H9 (cell line): Measurements from ENCODE around the gene SLC15A5. TPM values are rescaled to one million over a fixed set of nuclear protein-coding genes. Genes with fewer than 3 reads are reported as not detected.

Experiments
- DNase-seq: peaks from one replicate; pipeline ENCODE4 v3.0.0-alpha.2; 2017
- H2AFZ ChIP-seq: one replicate; pipeline ENCODE4 v1.6.1; 2013; ENCODE audit warnings: mild to moderate bottlenecking, low read length, control low read depth, moderate library complexity
- H2AK5ac ChIP-seq: 2 replicates; pipeline ENCODE4 v1.6.1; 2013; ENCODE audit warnings: low read length, control low read depth, mixed read lengths; ENCODE audit not compliant: insufficient read length
- H2BK120ac ChIP-seq: one replicate; pipeline ENCODE4 v1.6.1; 2013; ENCODE audit warnings: low read depth, mild to moderate bottlenecking, low read length, control low read depth, inconsistent platforms; ENCODE audit not compliant: poor library complexity, severe bottlenecking
- H2BK12ac ChIP-seq: 2 replicates; pipeline ENCODE4 v1.6.1; 2013; ENCODE audit warnings: low read length, control low read depth, mixed read lengths, low read depth; ENCODE audit not compliant: insufficient read length
- H2BK15ac ChIP-seq: 2 replicates; pipeline ENCODE4 v1.6.1; 2013; ENCODE audit warnings: low read depth, low read length, control low read depth
- H2BK20ac ChIP-seq: one replicate; pipeline ENCODE4 v1.6.1; 2013; ENCODE audit warnings: low read depth, mild to moderate bottlenecking, low read length, control low read depth, inconsistent platforms; ENCODE audit not compliant: poor library complexity, severe bottlenecking
- H2BK5ac ChIP-seq: 2 replicates; pipeline ENCODE4 v1.6.1; 2013; ENCODE audit warnings: low read length, control low read depth, mixed read lengths; ENCODE audit not compliant: insufficient read length
- H3K14ac ChIP-seq: 2 replicates; pipeline ENCODE4 v1.6.1; 2013; ENCODE audit warnings: low read length, control low read depth; ENCODE audit not compliant: insufficient read depth
- H3K18ac ChIP-seq: 2 replicates; pipeline ENCODE4 v1.6.1; 2013; ENCODE audit warnings: low read depth, mild to moderate bottlenecking, mixed read lengths, low read length, control low read depth; ENCODE audit not compliant: insufficient read length
- H3K23ac ChIP-seq: 2 replicates; pipeline ENCODE4 v1.6.1; 2013; ENCODE audit warnings: low read length, control low read depth, mixed read lengths, low read depth; ENCODE audit not compliant: insufficient read length
- H3K23me2 ChIP-seq: 2 replicates; pipeline ENCODE4 v1.6.1; 2013; ENCODE audit warnings: low read depth, mild to moderate bottlenecking, mixed read lengths, low read length, control low read depth; ENCODE audit not compliant: insufficient read length, poor library complexity, severe bottlenecking
- H3K27ac ChIP-seq: 2 replicates; pipeline ENCODE4 v1.5.1; 2013; ENCODE audit warnings: low read length, control low read depth, mixed read lengths, low read depth; ENCODE audit not compliant: insufficient read length
- H3K27me3 ChIP-seq: 2 replicates; pipeline ENCODE4 v1.6.1; 2013; ENCODE audit warnings: low read length, control low read depth, inconsistent platforms; ENCODE audit not compliant: insufficient read depth
- H3K4ac ChIP-seq: 2 replicates; pipeline ENCODE4 v1.6.1; 2013; ENCODE audit warnings: low read depth, mild to moderate bottlenecking, control low read depth, inconsistent platforms, low read length, moderate library complexity
- H3K4me1 ChIP-seq: 2 replicates; pipeline ENCODE4 v1.6.1; 2013; ENCODE audit warnings: low read length, control low read depth, inconsistent platforms; ENCODE audit not compliant: insufficient read depth
- H3K4me2 ChIP-seq: 2 replicates; pipeline ENCODE4 v1.6.1; 2013; ENCODE audit warnings: low read length, control low read depth, mixed read lengths; ENCODE audit not compliant: insufficient read length, insufficient read depth
- H3K56ac ChIP-seq: 2 replicates; pipeline ENCODE4 v1.6.1; 2013; ENCODE audit warnings: low read depth, mild to moderate bottlenecking, mixed read lengths, low read length, control low read depth; ENCODE audit not compliant: insufficient read length
- H3K79me1 ChIP-seq: 2 replicates; pipeline ENCODE4 v1.6.1; 2013; ENCODE audit warnings: low read depth, mild to moderate bottlenecking, moderate library complexity, low read length, control low read depth, inconsistent platforms; ENCODE audit not compliant: insufficient read depth, poor library complexity, severe bottlenecking
- H3K79me2 ChIP-seq: 2 replicates; pipeline ENCODE4 v1.6.1; 2013; ENCODE audit warnings: low read length, control low read depth, inconsistent platforms; ENCODE audit not compliant: insufficient read depth
- H3K9ac ChIP-seq: 2 replicates; pipeline ENCODE4 v1.6.1; 2013; ENCODE audit warnings: low read length, control low read depth, mixed read lengths; ENCODE audit not compliant: insufficient read length; ENCODE audit errors: extremely low read depth
- H3K9me3 ChIP-seq: one replicate; pipeline ENCODE4 v1.6.1; 2013; ENCODE audit warnings: low read depth, low read length, inconsistent platforms; ENCODE audit not compliant: control insufficient read depth
- H3T11ph ChIP-seq: one replicate; pipeline ENCODE4 v1.6.1; 2013; ENCODE audit warnings: mild to moderate bottlenecking, low read length, control low read depth, inconsistent platforms
- H4K20me1 ChIP-seq: one replicate; pipeline ENCODE4 v1.6.1; 2013; ENCODE audit not compliant: control insufficient read depth, insufficient read length, insufficient read depth
- H4K5ac ChIP-seq: 2 replicates; pipeline ENCODE4 v1.6.1; 2013; ENCODE audit warnings: low read depth, mild to moderate bottlenecking, mixed read lengths, low read length, control low read depth; ENCODE audit not compliant: insufficient read length
- H4K8ac ChIP-seq: replicated peaks from 2 replicates; pipeline ENCODE4 v1.6.1; 2013; ENCODE audit warnings: low read length, control low read depth, mixed read lengths, low read depth; ENCODE audit not compliant: insufficient read length
- H4K91ac ChIP-seq: 2 replicates; pipeline ENCODE4 v1.6.1; 2013; ENCODE audit warnings: low read depth, mild to moderate bottlenecking, moderate library complexity, mixed read lengths, low read length, control low read depth; ENCODE audit not compliant: insufficient read length
- H3K27ac Mint-ChIP-seq, 3 experiments: 2 replicates in 2 of 3; 3 replicates in 1 of 3; pipeline ENCODE4 v1.8.0; 2020 to 2021; ENCODE audit warnings: mixed read lengths in 3 of 3, mild to moderate bottlenecking in 1 of 3, moderate library complexity in 1 of 3
- H3K27me3 Mint-ChIP-seq: 2 replicates; pipeline ENCODE4 v1.8.0; 2021; ENCODE audit warnings: low read depth, mild to moderate bottlenecking, moderate library complexity, mixed read lengths
- H3K36me3 Mint-ChIP-seq, 3 experiments: 2 replicates in 2 of 3; 3 replicates in 1 of 3; pipeline ENCODE4 v1.8.0; 2020 to 2021; ENCODE audit warnings: low read depth in 3 of 3, mixed read lengths in 3 of 3; ENCODE audit not compliant: insufficient read depth in 1 of 3
- H3K4me1 Mint-ChIP-seq, 2 experiments: 2 replicates each; pipeline ENCODE4 v1.8.0; 2020; ENCODE audit warnings: mixed read lengths in 2 of 2
- H3K4me3 Mint-ChIP-seq, 2 experiments: 2 replicates in 1 of 2; 3 replicates in 1 of 2; pipeline ENCODE4 v1.8.0; 2020 to 2021; ENCODE audit warnings: mild to moderate bottlenecking in 2 of 2, mixed read lengths in 2 of 2, moderate library complexity in 1 of 2
- H3K9me3 Mint-ChIP-seq, 2 experiments: 2 replicates in 1 of 2; 3 replicates in 1 of 2; pipeline ENCODE4 v1.8.0; 2020; ENCODE audit warnings: mild to moderate bottlenecking in 2 of 2, mixed read lengths in 2 of 2, moderate library complexity in 1 of 2
- CTCF ChIP-seq: fragments of 200-600 bp; sonication (generic); conservative IDR thresholded peaks from 3 replicates; pipeline ENCODE4 v1.8.0; 2021; ENCODE audit warnings: antibody characterized with exemption, mild to moderate bottlenecking
- WGBS: extraction: QIAGEN DNeasy Blood & Tissue Kit; methylation state at CpG from one replicate; pipeline ENCODE4 v1.1.7; 2013; ENCODE audit warnings: missing lambda C conversion rate, low lambda C conversion rate, mixed read lengths; ENCODE audit not compliant: insufficient read length; ENCODE audit errors: extremely low coverage; 5-methylcytosine and 5-hydroxymethylcytosine counted together
- total RNA-seq: library from RNA; stranded (reverse); gene quantifications from 2 replicates; pipeline ENCODE4 v1.2.1, GENCODE V29; 2021

Gene SLC15A5
- total RNA-seq, 1 experiment from 2014 or later: not detected

- Mint-ChIP-seq H3K4me3 (no peak overlapping the region), H3K27me3 (no peaks in the 10 kb centered on the region), H3K27ac (no peak overlapping the region), H3K4me1 (no peaks in the 10 kb centered on the region), H3K9me3 (peaks cover 3% of the 10 kb centered on the region in 2 experiments; a peak in 2 of 5 replicates), H3K36me3 (peaks cover 0 to 5% (median 0%) of the 10 kb centered on the region in 3 experiments; a peak in 1 of 7 replicates)
- no CpG with 5 or more reads among the region's 3 CpGs for WGBS
- no peak overlapping the region for H3K23ac ChIP-seq
- no peak overlapping the region for H3K14ac ChIP-seq
- H2AFZ ChIP-seq: no peak overlapping the region
- H3K27me3 ChIP-seq: no peaks in the 10 kb centered on the region
- H3K56ac ChIP-seq: no peak overlapping the region
- TF ChIP-seq CTCF: no peak
- no peak overlapping the region for H4K91ac ChIP-seq
- H2BK12ac ChIP-seq: no peak overlapping the region
- no peak overlapping the region for H3K9ac ChIP-seq
- no peak overlapping the region for H3K18ac ChIP-seq
- H4K20me1 ChIP-seq: no peaks in the 10 kb centered on the region
- no peak overlapping the region for H4K5ac ChIP-seq
- no peak for DNase-seq
- no peak overlapping the region for H3K27ac ChIP-seq
- H2BK120ac ChIP-seq: no peak overlapping the region
- no peaks in the 10 kb centered on the region for H3K4me1 ChIP-seq
- H3K23me2 ChIP-seq: no peaks in the 10 kb centered on the region
- no peak overlapping the region for H3K4me2 ChIP-seq
- no peak overlapping the region for H3K4ac ChIP-seq
- H2BK20ac ChIP-seq: no peak overlapping the region
- H2BK5ac ChIP-seq: no peak overlapping the region
- no peak overlapping the region for H2BK15ac ChIP-seq
- no peaks in the 10 kb centered on the region for H3K79me1 ChIP-seq
- no peak overlapping the region for H2AK5ac ChIP-seq
- H3K79me2 ChIP-seq: no peaks in the 10 kb centered on the region
- no peak overlapping the region for H4K8ac ChIP-seq
- no peaks in the 10 kb centered on the region for H3K9me3 ChIP-seq
- H3T11ph ChIP-seq: no peak overlapping the region
Observed at GRCh38 chr12:16175840-16176239, 101.6 kb downstream of the SLC15A5 start.
